ENCODE data around the gene MAPKBP1.

DNA sequence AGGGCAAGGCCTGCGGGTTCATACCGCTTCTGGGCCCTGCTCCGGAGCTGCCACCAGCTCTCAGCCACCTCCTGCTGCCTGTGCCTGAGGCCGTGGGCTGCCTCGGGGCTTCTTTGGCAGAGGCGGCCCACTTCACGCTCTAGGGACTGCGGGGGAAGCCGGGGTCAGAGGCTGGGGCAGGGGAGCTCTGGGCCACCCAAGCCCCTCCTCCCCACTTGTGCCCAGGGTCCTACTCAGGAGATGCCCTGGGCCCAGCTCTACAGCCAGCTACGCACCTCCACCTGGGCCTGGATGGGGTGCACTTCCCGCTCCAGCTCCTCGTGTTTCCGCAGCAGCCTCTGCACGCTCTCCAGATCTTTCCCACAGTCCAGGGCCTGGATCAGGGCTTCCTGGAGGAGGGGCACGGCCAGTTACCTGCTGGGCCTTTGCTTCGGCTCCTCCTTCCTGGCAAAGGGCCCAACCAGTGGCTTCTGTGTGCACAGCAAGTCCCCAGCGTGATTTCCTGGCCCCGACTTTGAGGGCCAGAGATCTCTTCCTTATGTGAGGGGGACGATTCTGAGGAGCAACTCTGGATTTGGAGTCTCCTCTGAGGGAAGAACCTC, 88.3 kb downstream of the MAPKBP1 start:
- TF ChIP-seq EZH2 (optimal IDR thresholded peaks at IDR 0.05; ENCODE audit: low read depth, low read length) = no peak
- TF ChIP-seq, protein P1, sequence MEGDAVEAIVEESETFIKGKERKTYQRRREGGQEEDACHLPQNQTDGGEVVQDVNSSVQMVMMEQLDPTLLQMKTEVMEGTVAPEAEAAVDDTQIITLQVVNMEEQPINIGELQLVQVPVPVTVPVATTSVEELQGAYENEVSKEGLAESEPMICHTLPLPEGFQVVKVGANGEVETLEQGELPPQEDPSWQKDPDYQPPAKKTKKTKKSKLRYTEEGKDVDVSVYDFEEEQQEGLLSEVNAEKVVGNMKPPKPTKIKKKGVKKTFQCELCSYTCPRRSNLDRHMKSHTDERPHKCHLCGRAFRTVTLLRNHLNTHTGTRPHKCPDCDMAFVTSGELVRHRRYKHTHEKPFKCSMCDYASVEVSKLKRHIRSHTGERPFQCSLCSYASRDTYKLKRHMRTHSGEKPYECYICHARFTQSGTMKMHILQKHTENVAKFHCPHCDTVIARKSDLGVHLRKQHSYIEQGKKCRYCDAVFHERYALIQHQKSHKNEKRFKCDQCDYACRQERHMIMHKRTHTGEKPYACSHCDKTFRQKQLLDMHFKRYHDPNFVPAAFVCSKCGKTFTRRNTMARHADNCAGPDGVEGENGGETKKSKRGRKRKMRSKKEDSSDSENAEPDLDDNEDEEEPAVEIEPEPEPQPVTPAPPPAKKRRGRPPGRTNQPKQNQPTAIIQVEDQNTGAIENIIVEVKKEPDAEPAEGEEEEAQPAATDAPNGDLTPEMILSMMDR (IDR thresholded peaks at IDR 0.05; ENCODE audit: low read length) = no peak
- no peak for TF ChIP-seq EZH2phosphoT487 (IDR thresholded peaks at IDR 0.05; ENCODE audit: low read length)

All from MM.1S (cell line).